OCI-M2 (cell line): Measurements from ENCODE around the gene MST1.

Experiments
- DNase-seq: peaks from one replicate; lab custom pipeline; 2025; ENCODE audit not compliant: unreplicated experiment; lab: John Stamatoyannopoulos, UW

MST1 gene

GRCh38 chr3:49680493-49681231 is 8.6 kb downstream of the MST1 start:
- no peak for DNase-seq

- DNase-seq, result no peak
These were observed 13.4 kb downstream of the MST1 start for GRCh38 chr3:49675912-49676311.

GRCh38 chr3:49674497-49674983 is 14.7 kb downstream of the MST1 start:
- DNase-seq, result no peak

- no peak for DNase-seq
These were observed 15.4 kb downstream of the MST1 start, which contains the start of gene APEH for GRCh38 chr3:49673715-49674496. TSS of gene APEH (plus strand) at chr3:49674351. CDS start at chr3:49674402, 51 bp downstream.

DNA sequence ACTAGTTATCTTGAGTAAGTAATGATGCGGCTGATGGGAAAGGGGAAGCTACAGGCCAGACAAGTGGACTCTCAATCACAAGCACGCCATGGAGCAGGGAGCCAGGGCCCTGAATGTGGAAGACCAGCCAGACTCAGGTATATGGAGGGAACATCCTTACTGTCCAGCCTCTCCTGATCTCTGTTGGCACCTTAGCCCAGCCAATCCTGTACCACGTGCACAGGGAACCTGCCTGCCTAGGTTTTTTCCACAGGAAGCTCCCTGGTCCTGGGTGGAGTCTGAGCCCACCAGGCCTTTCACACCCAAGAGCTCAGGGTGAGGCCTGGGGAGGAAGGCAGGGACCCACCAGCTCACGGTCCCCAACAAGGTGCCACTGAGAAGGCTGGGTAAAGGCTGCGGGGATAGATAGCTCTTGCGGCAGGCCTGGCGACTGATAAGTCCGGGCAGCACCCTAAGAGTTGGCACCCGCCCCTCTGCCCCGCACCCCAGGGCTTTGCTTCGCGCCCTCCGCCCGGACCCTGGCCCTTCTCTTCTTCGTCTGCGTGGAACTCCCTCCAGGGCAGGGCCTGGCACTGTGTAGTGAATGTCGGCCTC is 16.1 kb downstream of the MST1 start:
- DNase-seq, result no peak

DNA sequence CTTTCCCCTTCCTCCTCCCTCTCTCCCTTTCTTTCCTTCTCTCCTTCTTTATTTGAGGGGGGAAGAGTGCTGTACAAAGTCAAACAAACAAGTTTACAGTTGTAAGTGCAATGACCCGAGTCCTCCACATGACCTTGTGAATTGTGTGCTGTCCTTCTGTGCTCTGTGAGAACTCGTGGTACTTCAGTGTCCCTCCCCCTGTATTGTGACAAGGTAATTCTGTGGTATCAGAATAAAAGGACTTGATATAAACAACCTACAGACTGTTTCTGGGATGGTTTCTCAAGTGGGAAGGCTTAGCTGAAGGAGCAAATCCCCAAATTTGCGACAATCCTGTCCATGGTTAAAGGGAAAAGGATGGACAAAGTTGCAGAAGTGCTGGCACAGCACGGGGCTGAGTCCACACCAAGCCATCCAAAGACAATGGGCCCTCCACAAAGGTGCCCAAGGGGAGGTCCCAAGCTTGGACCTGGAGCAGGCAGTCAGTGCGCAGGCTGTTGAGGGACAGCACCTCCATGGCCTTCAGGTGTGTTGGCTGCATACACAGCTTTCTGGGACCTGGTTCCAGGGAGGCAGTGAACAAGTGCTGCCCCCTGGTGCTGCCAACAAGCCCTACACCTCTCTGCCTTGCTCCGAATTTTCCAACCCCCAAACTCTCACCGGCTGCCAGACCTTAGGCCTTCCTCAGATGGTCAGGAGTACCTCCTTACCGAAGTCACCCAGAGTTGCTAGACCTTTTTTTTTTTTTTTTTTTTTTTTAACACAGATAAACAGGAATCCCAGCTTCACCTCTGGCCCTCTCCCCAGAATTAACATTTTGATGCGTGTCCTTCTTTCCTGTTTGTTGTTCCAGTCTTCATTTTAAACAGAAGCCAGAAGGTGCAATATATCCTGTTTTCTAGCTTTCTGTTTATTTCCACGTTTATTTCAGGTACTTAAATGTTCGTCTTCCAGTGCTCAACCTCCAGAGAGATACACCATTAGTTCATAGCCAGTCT is 17.7 kb downstream of the MST1 start:
- DNase-seq, result no peak

DNA sequence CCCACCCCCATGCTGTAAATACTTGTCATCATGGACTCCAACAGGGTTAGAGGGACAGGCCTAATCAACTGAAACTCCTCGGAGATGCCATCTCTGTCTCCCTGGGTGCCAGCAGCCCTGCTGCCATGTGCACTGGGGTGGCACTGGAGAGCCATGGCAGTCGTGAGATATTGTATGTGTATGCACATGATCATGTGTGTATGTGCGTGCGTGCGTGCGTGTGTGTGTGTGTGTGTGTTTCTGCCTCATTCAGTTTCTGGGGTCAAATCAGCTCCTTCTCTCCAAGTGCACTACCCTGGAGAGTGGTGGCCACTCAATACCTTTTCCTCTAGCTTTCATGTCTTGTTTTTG is 18.4 kb downstream of the MST1 start:
- DNase-seq, result no peak

- DNase-seq, result no peak
These were observed 19.9 kb downstream of the MST1 start for GRCh38 chr3:49669352-49669751.

- no peak for DNase-seq
These were observed 20.4 kb downstream of the MST1 start for GRCh38 chr3:49668861-49669260.

DNA sequence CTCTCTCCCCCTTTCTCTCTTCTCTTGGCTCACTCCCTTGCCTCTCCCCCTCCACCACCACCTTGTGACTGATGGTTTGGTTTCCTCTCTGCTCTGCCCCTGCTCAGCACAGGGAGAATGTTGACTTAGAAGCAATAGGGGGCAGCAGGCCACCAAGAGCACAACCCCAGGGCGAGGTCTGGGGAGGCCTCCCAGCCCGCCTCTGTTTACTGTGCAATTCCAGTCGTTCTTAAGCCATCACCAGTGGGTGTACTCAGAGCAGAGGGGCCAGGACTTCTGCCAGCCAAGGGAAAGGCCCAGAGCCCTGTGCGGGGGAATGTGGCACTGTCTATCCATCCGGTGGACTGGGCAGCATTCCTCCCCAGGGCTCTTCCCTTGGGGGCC is 20.9 kb downstream of the MST1 start:
- no peak for DNase-seq

DNA sequence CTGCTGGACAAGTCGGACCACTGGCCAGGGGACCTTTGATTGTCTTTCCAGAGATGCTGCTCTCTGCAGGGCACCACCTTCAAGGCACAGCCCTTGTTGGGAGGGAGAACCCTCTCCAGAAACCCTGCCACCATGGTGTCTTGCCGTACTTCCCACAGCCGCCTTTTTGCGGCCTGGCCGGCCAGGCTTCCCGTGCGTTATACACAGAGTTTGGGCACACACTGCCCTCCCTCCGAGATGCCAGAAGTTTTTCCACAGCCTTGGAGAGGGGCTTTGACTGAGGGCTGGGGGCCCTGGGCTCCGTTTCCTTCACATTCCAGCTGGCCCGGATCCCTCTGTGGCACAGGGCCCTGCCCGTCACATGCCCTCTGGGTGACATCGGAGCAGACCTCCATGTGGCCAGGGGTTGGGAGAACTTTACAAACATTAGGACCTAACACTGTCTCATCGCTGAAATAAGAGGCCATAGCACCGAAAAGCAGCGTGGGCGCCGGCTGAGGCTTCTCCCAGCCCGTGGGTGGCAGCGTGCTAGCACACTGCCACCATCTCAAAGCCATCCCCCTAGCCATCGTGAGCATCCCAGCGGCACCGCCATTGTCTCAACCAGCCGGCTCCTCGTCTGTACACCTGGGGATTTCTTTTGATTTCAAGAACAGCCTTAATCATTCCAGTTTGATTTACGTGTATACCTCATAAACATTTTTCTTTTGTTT is 21.4 kb downstream of the MST1 start:
- no peak for DNase-seq

GRCh38 chr3:49666592-49666991 is 22.7 kb downstream of the MST1 start:
- DNase-seq, result no peak

- no peak for DNase-seq
These were observed 23.3 kb downstream of the MST1 start for GRCh38 chr3:49665822-49666519.

DNA sequence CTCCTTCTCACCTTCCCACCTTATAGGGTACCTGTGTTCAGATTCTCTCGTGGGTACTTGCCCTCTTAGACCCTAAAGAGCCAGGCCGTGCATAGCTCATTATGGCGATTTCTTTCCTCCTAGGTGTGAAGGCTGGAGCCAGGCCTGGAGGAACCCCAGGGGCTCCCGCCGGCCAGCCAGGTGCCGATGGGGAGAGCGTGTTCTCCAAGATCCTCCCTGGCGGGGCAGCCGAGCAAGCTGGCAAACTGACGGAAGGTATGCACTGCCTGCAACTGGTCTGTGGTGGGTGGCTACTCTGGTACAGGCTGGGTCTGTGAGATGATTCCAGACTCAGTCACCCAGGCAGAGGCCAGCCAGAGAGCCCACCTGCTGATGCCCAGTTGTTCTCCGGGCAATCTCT is 25.0 kb downstream of the MST1 start:
- DNase-seq, result no peak

DNA sequence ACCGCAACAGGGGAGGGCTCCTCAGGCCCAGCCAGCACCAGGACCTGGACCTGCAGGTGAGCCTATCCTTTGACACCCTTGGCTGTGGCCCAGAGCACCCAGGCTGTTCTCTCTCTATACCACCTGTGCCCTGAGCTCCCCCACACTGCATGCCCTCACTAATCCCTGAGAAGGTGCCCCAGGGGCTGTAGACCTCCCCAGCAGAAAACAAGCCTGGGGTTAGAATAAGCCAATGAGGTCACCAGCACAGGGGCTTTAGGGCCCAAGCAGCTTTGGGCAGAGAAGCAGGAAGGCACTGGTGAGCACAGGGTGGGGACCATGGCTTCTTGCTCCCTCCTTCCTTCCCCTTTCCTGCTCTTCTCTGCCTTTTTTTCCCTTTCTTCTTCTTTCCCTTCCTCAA is 25.4 kb downstream of the MST1 start:
- DNase-seq, result no peak

GRCh38 chr3:49662720-49663413 is 26.4 kb downstream of the MST1 start:
- DNase-seq, result no peak

GRCh38 chr3:49662021-49662420 is 27.3 kb downstream of the MST1 start:
- no peak for DNase-seq

GRCh38 chr3:49661281-49661680 is 28.0 kb downstream of the MST1 start:
- no peak for DNase-seq

DNA sequence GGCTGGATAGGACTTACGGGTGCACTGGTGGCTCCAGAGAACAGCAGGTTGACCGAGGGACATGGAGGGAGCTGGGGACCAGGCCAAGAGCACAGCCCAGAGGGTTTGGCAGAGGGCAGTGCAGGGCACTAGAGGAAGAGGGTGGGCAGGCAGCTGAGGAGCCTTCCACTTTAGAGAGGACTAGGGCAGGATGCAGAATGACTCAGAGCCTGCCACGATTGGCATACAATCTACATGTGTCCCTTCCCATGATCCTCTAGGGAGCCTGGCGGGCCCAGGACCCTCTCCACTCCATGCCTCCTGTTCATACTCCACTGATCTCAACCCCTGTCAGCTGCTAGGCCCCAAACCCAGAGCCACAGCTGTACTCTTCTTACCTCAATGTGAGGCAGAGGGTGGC is 29.5 kb downstream of the MST1 start:
- DNase-seq, result no peak
